SJCRH30 (cell line): ENCODE results near the gene PLCXD3. TPM values are rescaled to one million over a fixed set of nuclear protein-coding genes. Genes with fewer than 3 reads are reported as not detected.
A peak's percentile ranks its signal among the peaks of the same experiment; 100 is the strongest.

ENCODE experiments used
- DNase-seq, 2 experiments: peaks; one replicate each; pipeline ENCODE4 v3.0.0-alpha.2; 2015 to 2020
- H3K27ac ChIP-seq: fragments of 250-450 bp; sonication (Bioruptor Pico); 2 replicates; pipeline ENCODE4 v1.5.1; 2020; ENCODE audit warnings: mild to moderate bottlenecking, moderate library complexity
- H3K27me3 ChIP-seq: fragments of 250-450 bp; sonication (Bioruptor Pico); 2 replicates; pipeline ENCODE4 v1.5.1; 2020; ENCODE audit warnings: mild to moderate bottlenecking, moderate library complexity
- H3K36me3 ChIP-seq: fragments of 250-450 bp; sonication (Bioruptor Pico); 2 replicates; pipeline ENCODE4 v1.5.1; 2020; ENCODE audit warnings: mild to moderate bottlenecking, moderate library complexity
- H3K4me1 ChIP-seq: fragments of 250-450 bp; sonication (Bioruptor Pico); 2 replicates; pipeline ENCODE4 v1.5.1; 2020; ENCODE audit warnings: mild to moderate bottlenecking, moderate library complexity
- H3K4me3 ChIP-seq: fragments of 250-450 bp; sonication (Bioruptor Pico); 2 replicates; pipeline ENCODE4 v1.5.1; 2020; ENCODE audit warnings: mild to moderate bottlenecking, moderate library complexity
- H3K9me3 ChIP-seq: fragments of 250-450 bp; sonication (Bioruptor Pico); replicated peaks from 2 replicates; pipeline ENCODE4 v1.5.1; 2020; ENCODE audit warnings: mild to moderate bottlenecking, moderate library complexity
- total RNA-seq: library from RNA; depleted of rRNA; stranded (reverse); fragments of >200 nt; shearing (Covaris generic); gene quantifications from 2 replicates; pipeline ENCODE4 v1.2.3, GENCODE V29; 2014; rRNA removed

The PLCXD3 gene
- total RNA-seq = not detected in 2 replicates

- DNase-seq = no peak
- Histone ChIP-seq H3K27ac (no peak within 1 kb of the TSS), H3K4me3 (no peak within 1 kb of the TSS), H3K27me3 (no peaks in the 10 kb centered on the region), H3K36me3 (no peaks in the 10 kb centered on the region), H3K4me1 (no peaks in the 10 kb centered on the region), H3K9me3 (no peaks in the 10 kb centered on the region)
These were observed at the start of gene PLCXD3 for GRCh38 chr5:41510176-41510831. Gene PLCXD3 (minus strand): TSS chr5:41510601. CDS start chr5:41510526, 75 bp downstream.

GRCh38 chr5:41559184-41559583 is 48.8 kb upstream of the PLCXD3 start:
- no peaks in the 10 kb centered on the region for H3K4me1 ChIP-seq
- H3K27ac ChIP-seq = no peak overlapping the region
- no peak for DNase-seq
- no peaks in the 10 kb centered on the region for H3K36me3 ChIP-seq
- H3K9me3 ChIP-seq = no peaks in the 10 kb centered on the region
- no peak overlapping the region for H3K4me3 ChIP-seq
- no peaks in the 10 kb centered on the region for H3K27me3 ChIP-seq

- H3K4me1 ChIP-seq = no peaks in the 10 kb centered on the region
- H3K36me3 ChIP-seq = no peaks in the 10 kb centered on the region
- no peaks in the 10 kb centered on the region for H3K9me3 ChIP-seq
- H3K27me3 ChIP-seq = no peaks in the 10 kb centered on the region
- no peak overlapping the region for H3K27ac ChIP-seq
- no peak for DNase-seq
- no peak overlapping the region for H3K4me3 ChIP-seq
These were observed 47.9 kb upstream of the PLCXD3 start for GRCh38 chr5:41558295-41558694.

- no peaks in the 10 kb centered on the region for H3K27me3 ChIP-seq
- H3K9me3 ChIP-seq = 0 out of 2 replicates have a peak, but pooled peaks cover 3% of the 10 kb centered on the region
- no peaks in the 10 kb centered on the region for H3K4me1 ChIP-seq
- H3K36me3 ChIP-seq = no peaks in the 10 kb centered on the region
- H3K27ac ChIP-seq = no peak overlapping the region
- no peak overlapping the region for H3K4me3 ChIP-seq
- DNase-seq = no peak
These were observed 37.6 kb upstream of the PLCXD3 start for GRCh38 chr5:41547991-41548390.

GRCh38 chr5:41542183-41542582 is 31.8 kb upstream of the PLCXD3 start:
- Histone ChIP-seq H3K9me3 (no peaks in the 10 kb centered on the region), H3K27me3 (no peaks in the 10 kb centered on the region), H3K27ac (no peak overlapping the region), H3K4me3 (no peak overlapping the region), H3K36me3 (no peaks in the 10 kb centered on the region), H3K4me1 (no peaks in the 10 kb centered on the region)
- no peak for DNase-seq

- H3K36me3 ChIP-seq = no peaks in the 10 kb centered on the region
- H3K27me3 ChIP-seq = no peaks in the 10 kb centered on the region
- H3K4me3 ChIP-seq = no peak overlapping the region
- no peak overlapping the region for H3K27ac ChIP-seq
- DNase-seq = no peak
- no peaks in the 10 kb centered on the region for H3K4me1 ChIP-seq
- no peaks in the 10 kb centered on the region for H3K9me3 ChIP-seq
These were observed 29.1 kb upstream of the PLCXD3 start for GRCh38 chr5:41539454-41539853.

- Histone ChIP-seq H3K36me3 (no peaks in the 10 kb centered on the region), H3K27ac (no peak overlapping the region), H3K27me3 (no peaks in the 10 kb centered on the region), H3K4me1 (no peaks in the 10 kb centered on the region), H3K9me3 (no peaks in the 10 kb centered on the region), H3K4me3 (no peak overlapping the region)
- DNase-seq = no peak
These were observed 27.2 kb upstream of the PLCXD3 start for GRCh38 chr5:41537581-41537980.

- Histone ChIP-seq H3K4me3 (no peak overlapping the region), H3K4me1 (no peaks in the 10 kb centered on the region)
- no peak for DNase-seq
These were observed 22.1 kb upstream of the PLCXD3 start for GRCh38 chr5:41532485-41532884.

GRCh38 chr5:41527201-41527779 is 16.9 kb upstream of the PLCXD3 start:
- Histone ChIP-seq H3K27ac (no peak overlapping the region), H3K36me3 (no peaks in the 10 kb centered on the region), H3K27me3 (0 out of 2 replicates have a peak, but pooled peaks cover 3% of the 10 kb centered on the region), H3K4me3 (no peak overlapping the region), H3K9me3 (no peaks in the 10 kb centered on the region), H3K4me1 (no peaks in the 10 kb centered on the region)
- peak; percentile 23 to 26 for DNase-seq

More at GRCh38 chr5:41532485-41532884, 22.1 kb upstream of the PLCXD3 start:
- Histone ChIP-seq H3K27ac (no peak overlapping the region), H3K36me3 (no peaks in the 10 kb centered on the region), H3K9me3 (no peaks in the 10 kb centered on the region), H3K27me3 (no peaks in the 10 kb centered on the region)

GRCh38 chr5:41526699-41527098 is 16.3 kb upstream of the PLCXD3 start:
- DNase-seq = no peak
- Histone ChIP-seq H3K4me3 (no peak overlapping the region), H3K27ac (no peak overlapping the region), H3K9me3 (no peaks in the 10 kb centered on the region), H3K4me1 (no peaks in the 10 kb centered on the region), H3K27me3 (0 out of 2 replicates have a peak, but pooled peaks cover 3% of the 10 kb centered on the region), H3K36me3 (no peaks in the 10 kb centered on the region)

- H3K9me3 ChIP-seq = no peaks in the 10 kb centered on the region
- H3K27me3 ChIP-seq = peaks cover 3% of the 10 kb centered on the region; the same call in 1 of the 2 replicates
- no peak overlapping the region for H3K27ac ChIP-seq
- H3K4me1 ChIP-seq = no peaks in the 10 kb centered on the region
- H3K4me3 ChIP-seq = no peak overlapping the region
- peak in 1 of 2 experiments; percentile 53 for DNase-seq
- H3K36me3 ChIP-seq = no peaks in the 10 kb centered on the region
These were observed 13.8 kb upstream of the PLCXD3 start for GRCh38 chr5:41524174-41524573.

GRCh38 chr5:41522193-41522786 is 11.9 kb upstream of the PLCXD3 start:
- H3K4me1 ChIP-seq = no peaks in the 10 kb centered on the region
- no peaks in the 10 kb centered on the region for H3K9me3 ChIP-seq
- H3K27ac ChIP-seq = no peak overlapping the region
- peaks cover 3% of the 10 kb centered on the region; the same call in 1 of the 2 replicates for H3K27me3 ChIP-seq
- H3K36me3 ChIP-seq = no peaks in the 10 kb centered on the region
- DNase-seq = no peak
- H3K4me3 ChIP-seq = no peak overlapping the region

- no peak for DNase-seq
- Histone ChIP-seq H3K4me3 (no peak overlapping the region), H3K27ac (no peak overlapping the region), H3K36me3 (no peaks in the 10 kb centered on the region), H3K9me3 (no peaks in the 10 kb centered on the region), H3K4me1 (no peaks in the 10 kb centered on the region), H3K27me3 (peaks cover 2% of the 10 kb centered on the region; the same call in 1 of the 2 replicates)
These were observed 9.4 kb upstream of the PLCXD3 start for GRCh38 chr5:41519801-41520200.

GRCh38 chr5:41517909-41518308 is 7.5 kb upstream of the PLCXD3 start:
- Histone ChIP-seq H3K36me3 (no peaks in the 10 kb centered on the region), H3K4me1 (no peaks in the 10 kb centered on the region)
- peak in 1 of 2 experiments; percentile 32 for DNase-seq

GRCh38 chr5:41511241-41511640 is 840 bp upstream of the PLCXD3 start:
- H3K27ac ChIP-seq = no peak overlapping the region
- H3K27me3 ChIP-seq = no peaks in the 10 kb centered on the region
- H3K4me1 ChIP-seq = no peaks in the 10 kb centered on the region
- no peaks in the 10 kb centered on the region for H3K9me3 ChIP-seq
- H3K4me3 ChIP-seq = no peak overlapping the region
- DNase-seq = no peak
- no peaks in the 10 kb centered on the region for H3K36me3 ChIP-seq

More at GRCh38 chr5:41517909-41518308, 7.5 kb upstream of the PLCXD3 start:
- H3K4me3 ChIP-seq = no peak overlapping the region
- H3K27me3 ChIP-seq = no peaks in the 10 kb centered on the region; the same call in 1 of the 2 replicates
- H3K27ac ChIP-seq = no peak overlapping the region
- no peaks in the 10 kb centered on the region for H3K9me3 ChIP-seq
